Activated T-helper 1 cell treated with anti-CD3 and anti-CD28 coated beads, Interleukin-12 subunit alpha, Interleukin-12 subunit beta, Interleukin-2, Interleukin-4 antibody, amounts not matched to agents 30 ng/mL and 10 ng/mL and 1 ng/mL, durations not matched to agents 14 hours and 24 hours and 36 hours (primary cell): Measurements from ENCODE around the gene KIF20B. TPM values are rescaled to one million over a fixed set of nuclear protein-coding genes. Genes with fewer than 3 reads are reported as not detected.
"Not testable (repeated sequence)": the region's sequence is repeated elsewhere in the genome, so short reads cannot be mapped to it uniquely, and the experiment has no call there.

Experiments used
- DNase-seq: peaks from one replicate; pipeline ENCODE4 v3.0.0; 2021; ENCODE audit warnings: low spot score
- H3K27ac Mint-ChIP-seq: one replicate; pipeline ENCODE4 v1.8.0; 2021; ENCODE audit warnings: mild to moderate bottlenecking, mixed read lengths
- H3K27me3 Mint-ChIP-seq: one replicate; pipeline ENCODE4 v1.8.0; 2022; ENCODE audit warnings: mild to moderate bottlenecking, moderate library complexity, mixed read lengths; ENCODE audit not compliant: insufficient read depth
- H3K36me3 Mint-ChIP-seq: one replicate; pipeline ENCODE4 v1.8.0; 2021; ENCODE audit warnings: low read depth, mixed read lengths
- H3K4me1 Mint-ChIP-seq: one replicate; pipeline ENCODE4 v1.8.0; 2021; ENCODE audit warnings: low read depth, mixed read lengths
- H3K4me3 Mint-ChIP-seq: one replicate; pipeline ENCODE4 v1.8.0; 2021; ENCODE audit warnings: mild to moderate bottlenecking, moderate library complexity, mixed read lengths
- H3K9me3 Mint-ChIP-seq: one replicate; pipeline ENCODE4 v1.8.0; 2021; ENCODE audit warnings: mixed read lengths
- intact Hi-C: fragments of 100-400 bp; cut with micrococcal nuclease; formaldehyde crosslinking; loops from one replicate; pipeline ENCODE4 v1.15.1; 2024
- total RNA-seq: library from RNA; stranded (reverse); gene quantifications from 2 replicates; pipeline ENCODE4 v1.2.3, GENCODE V29; 2022

KIF20B gene
- total RNA-seq, 1 donor from 2014 or later = 48.7 TPM

DNA sequence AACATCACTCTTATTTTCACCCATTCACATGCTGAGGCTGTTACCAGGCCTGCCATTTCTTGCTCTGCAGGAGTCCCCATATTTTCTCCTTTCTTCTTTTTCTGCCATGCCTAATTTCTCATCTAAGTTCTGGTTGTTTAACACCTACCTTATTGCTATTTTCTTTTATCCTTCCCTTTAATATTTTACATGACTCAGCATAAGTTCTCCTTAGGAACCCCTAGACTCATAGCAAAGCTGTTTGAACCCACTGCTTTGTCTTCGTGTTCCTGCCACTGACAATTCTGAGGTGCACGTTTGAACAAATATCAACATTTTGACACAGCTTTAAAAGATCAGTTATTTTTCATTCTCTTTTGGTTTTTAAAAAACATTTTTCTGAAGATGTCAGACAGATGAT lies 98.2 kb downstream of the KIF20B start:
- intact Hi-C loops = no loop called here
- no peaks in the 10 kb centered on the region for H3K9me3 Mint-ChIP-seq
- no peak overlapping the region for H3K27ac Mint-ChIP-seq
- H3K4me1 Mint-ChIP-seq = peaks cover 8% of the 10 kb centered on the region
- no peak overlapping the region for H3K4me3 Mint-ChIP-seq
- H3K36me3 Mint-ChIP-seq = no peaks in the 10 kb centered on the region
- no peak for DNase-seq
- peaks cover 13% of the 10 kb centered on the region for H3K27me3 Mint-ChIP-seq

DNA sequence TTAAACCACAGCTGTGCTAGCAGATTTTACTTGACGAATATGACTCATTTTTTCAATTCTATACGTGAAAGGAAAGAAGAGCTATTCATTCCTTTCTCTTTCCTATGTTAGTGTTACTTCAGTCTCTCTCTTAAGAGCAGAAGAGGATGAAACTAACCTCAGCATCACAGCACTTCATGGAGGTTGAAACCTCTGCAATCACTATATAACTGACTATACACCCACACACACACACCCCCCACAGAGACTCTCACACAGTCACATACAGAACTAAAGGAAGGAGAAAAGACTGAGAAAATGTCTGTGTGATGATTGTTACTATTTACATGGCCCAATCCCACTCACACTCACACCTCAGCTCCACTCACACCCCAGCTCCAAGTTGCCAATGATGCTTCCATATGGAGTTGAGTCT lies 104.2 kb downstream of the KIF20B start:
- intact Hi-C loops = loop anchor here (1.0 to 10.0 kb wide), 6 partner anchors 31 to 1445 kb away; partner anchors contain the start of gene FAS
- peaks cover 29% of the 10 kb centered on the region for H3K27me3 Mint-ChIP-seq
- peaks cover 31% of the 10 kb centered on the region for H3K4me1 Mint-ChIP-seq
- no peaks in the 10 kb centered on the region for H3K36me3 Mint-ChIP-seq
- H3K27ac Mint-ChIP-seq = peak overlapping the region; percentile 42
- no peaks in the 10 kb centered on the region for H3K9me3 Mint-ChIP-seq
- no peak for DNase-seq
- no peak overlapping the region for H3K4me3 Mint-ChIP-seq

DNA sequence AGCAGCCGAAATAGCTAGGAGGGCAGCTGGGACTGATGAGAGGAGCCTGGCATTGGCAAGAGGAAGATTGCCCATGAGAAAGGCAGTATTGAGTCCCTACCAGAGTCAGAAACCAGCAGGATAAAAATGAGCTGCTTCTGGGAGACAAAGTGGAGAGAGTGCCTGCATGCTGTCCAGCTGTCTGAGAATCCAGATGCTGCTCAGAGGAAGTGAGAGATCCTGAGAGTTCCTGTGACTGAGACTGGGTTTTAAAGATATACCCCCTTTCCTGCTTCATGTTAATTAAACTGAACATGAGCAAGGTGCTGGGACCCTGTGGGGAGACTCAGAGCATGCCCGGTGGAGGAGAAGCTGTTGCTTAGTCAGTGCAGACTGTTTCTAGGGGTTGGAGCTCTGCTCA lies 107.5 kb downstream of the KIF20B start:
- H3K4me3 Mint-ChIP-seq = no peak overlapping the region
- intact Hi-C loops = loop anchor here (5.0 to 10.0 kb wide), 2 partner anchors 278 to 814 kb away; partner anchors contain the start of gene FAS
- DNase-seq = no peak
- no peaks in the 10 kb centered on the region for H3K9me3 Mint-ChIP-seq
- peaks cover 24% of the 10 kb centered on the region for H3K4me1 Mint-ChIP-seq
- H3K27ac Mint-ChIP-seq = no peak overlapping the region
- H3K27me3 Mint-ChIP-seq = peaks cover 24% of the 10 kb centered on the region
- no peaks in the 10 kb centered on the region for H3K36me3 Mint-ChIP-seq

DNA sequence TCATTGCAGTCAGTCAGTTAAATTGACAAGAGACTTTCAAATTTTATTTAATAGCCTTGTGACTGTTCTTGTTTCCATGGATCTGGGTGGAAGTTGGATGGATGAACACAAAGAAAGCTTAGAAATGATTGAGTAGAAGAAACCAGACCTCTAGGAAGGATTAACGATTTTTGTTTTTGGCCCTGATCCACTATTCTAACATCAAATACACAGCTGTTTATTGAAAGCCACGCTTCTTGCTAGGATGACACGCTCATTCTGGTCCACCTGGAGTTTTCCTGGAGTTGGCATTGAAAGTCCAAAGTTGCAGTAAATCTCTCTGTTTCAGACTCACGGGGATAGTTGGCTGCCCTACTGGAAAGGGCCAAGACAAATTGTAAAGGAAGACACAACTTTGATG lies 108.4 kb downstream of the KIF20B start:
- no peak overlapping the region for H3K4me3 Mint-ChIP-seq

DNA sequence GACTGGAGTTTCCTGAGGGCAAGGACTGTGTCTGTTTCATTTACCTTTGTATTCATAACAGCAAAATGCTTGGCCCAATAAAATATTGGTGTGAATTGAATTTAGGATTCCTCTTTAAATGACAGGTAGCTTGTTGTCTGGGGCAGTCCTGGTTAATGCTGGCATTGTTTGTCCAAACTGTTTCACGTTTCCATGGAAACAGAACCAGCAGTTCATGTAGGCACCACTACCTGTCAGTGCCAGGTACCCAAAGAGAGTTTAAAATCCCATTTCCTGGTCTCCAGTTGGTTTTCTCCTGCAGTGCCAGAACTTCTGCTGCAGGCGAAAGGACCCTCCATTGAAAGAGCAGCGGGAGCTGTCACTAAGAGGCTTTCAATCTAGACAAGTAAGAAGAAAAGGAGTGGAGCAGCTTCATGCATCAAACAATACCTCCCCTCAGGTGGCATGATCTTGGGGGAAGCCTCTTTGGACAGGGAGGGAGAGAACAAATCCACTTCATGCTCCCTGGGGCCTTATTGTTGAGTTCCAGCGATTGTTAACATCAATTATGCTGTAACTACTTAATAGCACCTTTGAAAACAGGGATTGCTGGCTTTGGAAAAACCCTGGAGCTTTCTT lies 109.6 kb downstream of the KIF20B start:
- H3K27ac Mint-ChIP-seq = no peak overlapping the region
- DNase-seq = no peak
- no peaks in the 10 kb centered on the region for H3K9me3 Mint-ChIP-seq
- intact Hi-C loops = no loop called here
- H3K4me3 Mint-ChIP-seq = no peak overlapping the region
- no peaks in the 10 kb centered on the region for H3K36me3 Mint-ChIP-seq
- peaks cover 13% of the 10 kb centered on the region for H3K4me1 Mint-ChIP-seq
- H3K27me3 Mint-ChIP-seq = peaks cover 21% of the 10 kb centered on the region

More for the DNA sequence above, 108.4 kb downstream of the KIF20B start:
- Mint-ChIP-seq H3K27ac (no peak overlapping the region), H3K4me1 (peaks cover 23% of the 10 kb centered on the region), H3K27me3 (peaks cover 21% of the 10 kb centered on the region), H3K36me3 (no peaks in the 10 kb centered on the region), H3K9me3 (no peaks in the 10 kb centered on the region)
- intact Hi-C loops = loop anchor here (5.0 to 10.0 kb wide), 2 partner anchors 278 to 815 kb away; partner anchors contain the start of gene FAS
- DNase-seq = no peak

DNA sequence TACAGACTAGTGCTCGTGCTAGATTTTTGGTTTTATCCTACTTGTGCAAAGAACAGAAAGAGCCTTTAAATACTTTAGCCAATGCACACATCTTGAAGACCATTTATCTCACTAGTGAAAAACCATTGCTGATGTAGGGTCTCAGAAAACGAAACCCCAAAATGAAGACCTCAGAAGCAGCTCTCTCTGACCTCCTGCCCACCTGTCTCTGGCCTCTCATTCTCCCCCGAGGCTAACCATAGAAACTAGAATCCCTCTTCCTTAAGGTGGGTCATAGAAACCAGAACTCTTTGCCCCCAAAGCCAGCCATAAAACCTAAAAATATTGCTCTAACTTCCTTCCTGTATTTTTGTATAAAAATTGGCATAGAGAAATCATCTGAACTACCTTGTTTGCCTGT lies 112.2 kb downstream of the KIF20B start:
- Mint-ChIP-seq H3K27ac (no peak overlapping the region), H3K4me1 (no peaks in the 10 kb centered on the region), H3K4me3 (no peak overlapping the region), H3K36me3 (no peaks in the 10 kb centered on the region), H3K27me3 (peaks cover 19% of the 10 kb centered on the region), H3K9me3 (peaks cover 5% of the 10 kb centered on the region)
- intact Hi-C loops = no loop called here
- DNase-seq = no peak

DNA sequence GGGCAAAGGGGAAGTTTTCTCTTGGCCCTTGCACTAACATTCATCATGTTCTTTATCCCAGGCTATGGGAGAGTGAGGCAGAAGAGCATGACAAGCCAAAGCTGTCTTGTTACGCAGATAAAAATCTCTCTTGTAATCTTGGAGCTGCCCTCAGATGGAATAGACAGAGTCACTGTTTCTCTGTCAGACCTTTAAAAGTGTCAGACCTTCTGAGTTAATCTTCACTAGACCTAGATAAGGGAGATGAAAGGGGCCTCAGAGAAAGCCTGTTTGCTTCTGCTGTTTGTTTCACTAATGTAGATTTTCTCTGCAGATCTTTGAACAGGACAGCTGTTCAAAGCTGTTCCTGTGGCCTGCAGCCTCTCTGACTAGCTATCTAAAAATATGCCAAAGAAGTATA lies 112.9 kb downstream of the KIF20B start:
- Mint-ChIP-seq H3K4me3 (no peak overlapping the region), H3K27ac (no peak overlapping the region), H3K9me3 (peaks cover 7% of the 10 kb centered on the region), H3K4me1 (no peaks in the 10 kb centered on the region), H3K36me3 (no peaks in the 10 kb centered on the region), H3K27me3 (peaks cover 12% of the 10 kb centered on the region)
- DNase-seq = no peak
- intact Hi-C loops = no loop called here

DNA sequence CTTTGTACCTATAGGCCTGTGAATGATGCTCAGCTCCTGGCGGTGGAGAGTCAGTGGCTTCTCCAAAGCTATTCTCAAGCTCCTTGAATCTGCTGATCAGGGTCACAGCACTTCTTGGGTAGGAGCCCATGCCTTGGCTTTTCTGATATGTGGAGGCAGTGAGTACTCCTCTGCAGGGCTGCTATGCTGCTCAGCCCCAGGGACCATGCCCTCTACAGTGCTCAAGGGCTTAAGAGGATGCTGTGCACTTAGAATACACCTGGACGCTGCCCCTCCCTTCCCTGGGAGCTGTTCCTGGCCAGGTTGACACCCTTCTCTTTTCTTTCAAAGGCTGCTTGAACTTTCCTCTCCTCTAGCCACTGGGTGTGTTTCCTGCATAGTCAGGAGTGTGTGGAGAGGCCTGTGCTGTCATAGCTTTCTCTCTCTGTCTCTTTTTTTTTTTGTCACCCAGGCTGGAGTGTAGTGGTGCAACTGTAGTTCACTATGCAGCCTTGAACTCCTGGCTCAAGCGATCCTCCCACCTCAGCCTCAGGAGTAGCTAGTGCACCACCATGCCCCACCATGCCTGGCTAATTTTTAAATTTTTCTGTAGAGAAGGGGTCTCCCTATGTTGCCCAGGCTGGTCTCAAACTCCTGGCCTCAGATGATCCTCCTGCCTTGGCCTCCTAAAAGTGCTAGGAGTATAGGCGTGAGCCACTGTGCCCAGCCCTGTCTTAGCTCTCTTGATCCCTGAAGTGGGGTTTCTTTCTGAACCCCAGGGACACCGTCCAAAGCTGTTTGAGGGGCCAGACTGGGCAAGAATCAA lies 113.9 kb downstream of the KIF20B start:
- no peak overlapping the region for H3K4me3 Mint-ChIP-seq
- peaks cover 6% of the 10 kb centered on the region for H3K27me3 Mint-ChIP-seq
- no peaks in the 10 kb centered on the region for H3K4me1 Mint-ChIP-seq
- no peaks in the 10 kb centered on the region for H3K36me3 Mint-ChIP-seq
- intact Hi-C loops = no loop called here
- H3K27ac Mint-ChIP-seq = no peak overlapping the region
- H3K9me3 Mint-ChIP-seq = peaks cover 9% of the 10 kb centered on the region
- DNase-seq = no peak

DNA sequence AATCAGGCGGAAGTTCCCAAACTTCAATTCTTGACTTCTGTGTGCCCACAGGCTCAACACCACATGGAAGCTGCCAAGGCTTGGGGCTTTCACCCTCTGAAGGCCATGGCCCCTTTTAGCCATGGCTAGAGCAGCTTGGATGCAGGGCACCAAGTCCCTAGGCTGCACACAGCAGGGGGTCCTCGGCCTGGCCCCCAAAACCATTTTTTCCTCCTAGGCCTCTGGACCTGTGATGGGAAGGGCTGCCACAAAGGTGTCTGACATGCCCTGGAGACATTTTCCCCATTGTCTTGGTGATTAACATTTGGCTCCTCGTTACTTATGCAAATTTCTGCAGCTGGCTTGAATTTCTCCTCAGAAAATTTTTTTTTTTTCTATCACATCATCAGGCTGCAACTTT lies 117.6 kb downstream of the KIF20B start:
- H3K27me3 Mint-ChIP-seq, intact Hi-C loops, H3K36me3 Mint-ChIP-seq, H3K4me1 Mint-ChIP-seq, H3K4me3 Mint-ChIP-seq, H3K27ac Mint-ChIP-seq, DNase-seq, H3K9me3 Mint-ChIP-seq: not testable (repeated sequence)

Other genes with a start within 250 kb of the KIF20B start
- gene SLC16A12, start 166.0 kb upstream of the KIF20B start, total RNA-seq = not detected in 2 replicates
- gene PANK1, start 56.3 kb upstream of the KIF20B start, total RNA-seq = 3.2 and 4.8 TPM in 2 replicates